Hair follicle dermal papilla cell (primary cell): ENCODE data around the gene TSPY3. TPM values are rescaled to one million over a fixed set of nuclear protein-coding genes. Genes with fewer than 3 reads are reported as not detected.

Experiments
- total RNA-seq: library from RNA; depleted of rRNA; stranded (reverse); fragments of >200 nt; gene quantifications from 2 replicates; pipeline ENCODE4 v1.2.3, GENCODE V29; 2012

The TSPY3 gene, protein sequence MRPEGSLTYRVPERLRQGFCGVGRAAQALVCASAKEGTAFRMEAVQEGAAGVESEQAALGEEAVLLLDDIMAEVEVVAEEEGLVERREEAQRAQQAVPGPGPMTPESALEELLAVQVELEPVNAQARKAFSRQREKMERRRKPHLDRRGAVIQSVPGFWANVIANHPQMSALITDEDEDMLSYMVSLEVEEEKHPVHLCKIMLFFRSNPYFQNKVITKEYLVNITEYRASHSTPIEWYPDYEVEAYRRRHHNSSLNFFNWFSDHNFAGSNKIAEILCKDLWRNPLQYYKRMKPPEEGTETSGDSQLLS
- not detected in 2 replicates for total RNA-seq

GRCh38 chrY:9398121-9398520 is at the start of gene TSPY3:
TSS of gene TSPY3 (plus strand) at chrY:9398421. CDS start at chrY:9398467, 46 bp downstream.

GRCh38 chrY:9357497-9357896 is 40.7 kb upstream of the TSPY3 start, which contains the start of gene TSPY8:
TSS of gene TSPY8 (plus strand) at chrY:9357797. CDS start at chrY:9357843, 46 bp downstream.

Other genes starting within 250 kb of the TSPY3 start
- not detected in 2 replicates for gene TSPY4, start 61.0 kb upstream of the TSPY3 start, total RNA-seq
- not detected in 2 replicates for gene TSPY8, start 40.6 kb upstream of the TSPY3 start, total RNA-seq
- gene TSPY1, start 68.5 kb downstream of the TSPY3 start, total RNA-seq, result not detected in 2 replicates
- gene TSPY9, start 88.8 kb downstream of the TSPY3 start, total RNA-seq, result not detected in 2 replicates
- not detected in 2 replicates for gene TSPY10, start 129.5 kb downstream of the TSPY3 start, total RNA-seq